Measurements from ENCODE around the gene ZNF268.
"Not testable (repeated sequence)": the region's sequence is repeated elsewhere in the genome, so short reads cannot be mapped to it uniquely, and the experiment has no call there.

The ZNF268 gene

DNA sequence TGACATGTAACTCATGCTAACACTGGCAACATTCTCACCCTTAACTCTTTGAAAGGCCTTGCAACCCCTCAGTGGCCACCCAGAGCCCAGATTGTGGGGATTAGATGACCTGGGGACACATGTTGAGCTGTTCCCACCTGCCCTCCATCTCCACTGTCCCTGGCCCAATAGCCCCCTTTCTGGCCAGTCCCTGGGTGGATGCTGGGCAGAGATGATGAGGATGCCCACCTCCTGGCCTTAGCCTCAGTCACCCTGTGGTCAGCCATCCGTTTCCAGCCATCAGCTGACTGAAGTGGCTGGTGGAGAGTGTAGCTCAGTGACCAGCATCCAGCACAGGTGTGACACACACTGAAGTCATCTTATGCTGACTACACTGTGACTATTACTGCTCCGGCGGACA lies 49.7 kb downstream of the ZNF268 start:
- no peak for DNase-seq

DNA sequence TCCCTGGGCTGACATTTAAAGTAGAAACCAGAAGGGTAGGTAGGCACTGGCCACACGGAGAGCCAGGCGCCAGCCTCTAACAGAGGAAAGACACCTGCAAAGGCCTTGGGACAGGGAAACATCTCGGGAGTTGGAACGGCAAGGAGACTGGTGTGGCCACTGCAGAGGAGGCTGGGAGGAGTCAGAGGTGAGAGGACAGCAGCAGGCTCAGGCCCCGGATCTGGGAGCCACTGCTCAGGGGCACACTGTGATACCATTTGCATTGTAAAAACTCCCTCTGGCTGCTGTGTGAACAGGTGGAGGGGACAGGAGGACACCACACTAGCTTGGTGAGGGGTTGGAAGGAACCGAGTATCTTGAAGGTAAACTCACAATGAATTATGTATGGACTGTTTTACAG lies 51.7 kb downstream of the ZNF268 start:
- no peak for DNase-seq

DNA sequence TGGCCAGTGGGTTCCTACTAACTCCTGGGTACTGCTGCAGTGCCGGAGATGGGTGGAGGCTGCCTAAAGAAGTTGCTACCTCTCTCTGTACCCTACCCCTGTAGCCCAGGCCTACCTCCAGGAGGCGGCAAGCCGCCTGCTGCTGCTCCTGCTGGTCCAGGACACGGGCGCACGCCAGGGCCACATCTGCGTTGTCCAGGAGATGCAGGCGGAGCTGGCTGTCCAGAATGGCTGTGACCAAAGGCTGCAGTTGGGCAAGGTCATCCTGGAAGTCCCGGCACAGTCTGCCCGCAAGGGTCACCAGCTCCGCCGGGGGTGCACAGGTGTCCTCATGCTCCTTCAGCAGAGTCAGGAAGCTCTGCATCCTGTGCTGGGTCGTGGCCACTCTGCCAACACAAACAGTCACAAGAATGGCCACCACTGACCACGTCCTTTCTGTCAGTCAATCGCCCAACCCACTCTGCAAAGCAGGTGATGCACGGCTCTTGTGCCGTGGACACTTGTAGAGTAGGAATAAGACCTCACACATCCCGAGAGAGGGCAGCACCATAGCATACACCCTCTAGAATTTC lies 52.8 kb downstream of the ZNF268 start:
- DNase-seq: no peak

DNA sequence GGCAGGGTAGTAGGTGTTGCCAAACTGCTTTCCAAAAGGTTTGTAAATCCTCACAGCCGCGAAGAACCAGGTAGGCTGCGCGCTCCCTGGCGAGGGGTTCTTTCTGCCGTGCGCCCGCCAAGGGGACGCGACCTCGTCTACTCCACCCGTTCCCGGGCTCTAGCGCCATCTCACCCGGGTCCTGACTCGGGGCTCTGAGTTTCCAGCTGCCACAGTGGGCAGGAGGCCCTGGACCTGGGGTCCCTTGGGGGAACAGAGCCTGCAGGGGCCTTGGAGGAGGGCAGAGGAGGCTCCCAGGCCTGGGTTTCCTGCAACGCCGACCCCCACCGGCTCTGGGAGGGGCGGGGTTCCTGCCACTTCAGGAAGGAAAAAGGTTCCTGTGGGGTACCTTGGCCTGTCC lies 53.7 kb downstream of the ZNF268 start:
- no peak for DNase-seq

DNA sequence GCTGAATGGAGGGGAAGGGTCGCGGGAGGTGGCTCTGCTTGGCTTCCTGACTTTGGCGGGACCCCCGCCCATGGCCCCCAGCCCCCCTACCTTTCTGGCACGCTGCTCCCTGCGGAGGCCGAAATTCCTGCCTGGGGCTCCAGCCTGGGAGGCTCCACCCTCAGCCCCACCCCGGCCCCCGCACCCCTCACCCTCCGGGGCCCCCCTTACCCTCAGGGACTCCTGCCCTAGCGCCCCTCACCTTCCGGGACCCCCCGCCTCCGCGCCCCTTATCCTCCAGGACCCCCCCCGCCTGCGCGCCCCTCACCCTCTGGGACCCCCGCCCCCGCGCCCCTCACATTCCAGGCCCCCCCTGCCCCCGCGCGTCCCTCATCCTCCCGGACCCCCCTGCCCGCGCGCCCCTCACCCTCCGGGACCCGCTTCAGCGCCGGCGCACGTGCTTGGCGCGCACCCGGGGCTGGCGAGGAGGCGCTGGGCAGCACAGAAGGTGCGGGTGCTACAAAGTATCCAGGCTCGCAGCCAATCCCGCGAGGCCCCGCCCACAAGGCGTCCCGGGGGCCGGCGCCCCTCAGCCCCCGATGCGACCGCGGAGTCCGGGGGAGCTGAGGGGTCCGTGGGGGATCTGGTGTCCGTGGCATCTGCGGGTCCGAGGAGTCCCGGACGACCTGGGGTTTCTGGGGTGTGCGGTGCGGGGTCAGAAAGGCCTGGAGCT lies 54.3 kb downstream of the ZNF268 start, which contains the start of gene ANHX:
Gene ANHX, minus strand, starts transcription at position 477 of the 712 bp plus-strand sequence. CDS start 1,521 bp downstream, outside the sequence.
- DNase-seq: no peak

DNA sequence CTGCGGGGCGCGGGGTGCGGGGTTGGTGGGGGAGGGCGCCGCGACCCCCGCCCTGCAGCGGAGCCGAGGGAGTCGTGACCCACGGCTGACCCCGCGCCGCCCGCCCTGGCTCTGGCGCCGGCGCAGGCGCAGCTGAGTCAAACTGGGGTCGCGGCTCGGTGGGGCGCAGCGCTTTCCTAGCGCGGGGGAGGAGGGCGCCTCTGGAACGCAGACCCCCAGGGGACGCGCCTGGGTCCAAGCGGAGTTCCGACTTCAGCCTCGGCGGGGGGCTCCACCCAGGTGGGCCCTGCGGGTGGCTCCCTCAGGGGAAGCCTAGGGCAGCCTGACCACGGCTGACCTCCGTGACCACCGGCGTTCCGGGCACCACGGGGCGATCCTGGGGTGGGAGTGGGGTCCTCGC lies 54.8 kb downstream of the ZNF268 start:
- no peak for DNase-seq

DNA sequence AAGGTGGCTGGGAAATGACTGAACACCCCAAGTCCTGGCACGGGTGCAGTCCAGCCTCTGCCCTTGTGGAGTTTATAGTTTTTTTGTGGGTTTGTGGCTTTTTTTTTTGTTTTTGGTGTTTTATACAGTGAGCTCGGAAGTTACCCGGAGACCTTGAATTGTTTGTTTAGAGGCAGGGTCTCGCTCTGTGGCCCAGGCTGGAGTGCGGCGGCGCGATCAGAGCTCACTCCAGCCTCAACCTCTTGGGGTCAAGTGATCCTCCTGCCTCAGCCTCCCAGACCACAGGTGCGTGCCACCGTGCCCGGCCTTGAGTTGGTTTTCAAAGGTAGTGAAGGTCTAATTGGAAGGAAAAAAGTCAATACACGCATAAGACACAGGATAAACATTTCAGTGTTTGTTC lies 55.3 kb downstream of the ZNF268 start:
- DNase-seq: no peak

DNA sequence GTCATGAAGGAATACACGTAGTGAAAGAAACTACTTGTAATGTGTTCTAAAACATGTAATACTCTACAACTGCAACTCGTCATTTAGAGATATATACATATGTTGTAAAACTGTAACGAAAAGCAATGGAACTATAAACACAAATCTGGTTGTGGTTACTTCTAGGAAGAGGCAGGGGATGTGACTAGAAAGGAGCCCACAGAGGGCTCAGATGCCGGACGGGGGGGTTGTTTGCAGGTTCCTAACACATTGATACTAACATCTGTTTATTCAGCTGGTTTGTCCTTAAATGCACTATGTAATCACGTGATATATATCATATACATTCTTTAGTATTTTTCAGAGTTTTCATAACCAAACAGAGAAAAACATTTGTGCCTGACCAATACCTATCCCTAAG lies 70.4 kb downstream of the ZNF268 start:
- no peak for DNase-seq

DNA sequence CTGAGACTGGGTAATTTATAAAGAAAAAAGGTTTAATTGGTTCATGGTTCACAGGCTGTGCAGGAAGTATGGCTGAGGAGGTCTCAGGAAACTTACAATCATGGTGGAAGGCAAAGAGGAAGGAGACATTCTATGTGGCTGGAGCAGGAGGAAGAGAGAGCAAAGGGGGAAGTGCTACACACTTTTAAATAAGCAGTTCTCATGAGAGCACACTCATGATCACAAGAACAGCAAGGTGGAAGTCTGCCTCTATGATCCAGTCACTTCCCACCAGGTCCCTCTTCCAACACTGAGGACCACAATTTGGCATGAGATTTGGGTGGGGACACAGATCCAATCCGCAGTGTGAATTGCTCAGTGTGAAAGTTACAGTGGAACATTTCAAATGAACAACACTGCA lies 74.5 kb downstream of the ZNF268 start:
- DNase-seq: not testable (repeated sequence)

DNA sequence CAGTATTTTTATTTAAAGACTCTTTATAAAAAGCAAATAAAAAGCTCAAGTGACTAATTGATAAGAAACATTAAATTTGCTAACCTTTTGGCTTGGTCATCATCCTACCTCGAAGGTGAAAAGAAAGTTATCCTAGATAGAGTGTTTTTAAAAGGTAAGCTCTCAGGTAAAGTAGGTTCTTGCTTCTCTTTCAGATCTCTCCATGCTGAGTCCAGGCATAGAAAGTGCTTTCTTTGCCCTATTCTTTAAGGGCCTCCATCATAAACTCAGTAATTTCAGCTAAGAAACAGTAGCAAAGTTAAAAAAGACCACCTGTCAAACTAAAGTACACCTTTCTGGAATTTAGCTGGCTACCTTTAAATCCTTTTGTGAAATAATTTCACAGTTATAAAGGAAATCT lies 75.0 kb downstream of the ZNF268 start:
- no peak for DNase-seq

DNA sequence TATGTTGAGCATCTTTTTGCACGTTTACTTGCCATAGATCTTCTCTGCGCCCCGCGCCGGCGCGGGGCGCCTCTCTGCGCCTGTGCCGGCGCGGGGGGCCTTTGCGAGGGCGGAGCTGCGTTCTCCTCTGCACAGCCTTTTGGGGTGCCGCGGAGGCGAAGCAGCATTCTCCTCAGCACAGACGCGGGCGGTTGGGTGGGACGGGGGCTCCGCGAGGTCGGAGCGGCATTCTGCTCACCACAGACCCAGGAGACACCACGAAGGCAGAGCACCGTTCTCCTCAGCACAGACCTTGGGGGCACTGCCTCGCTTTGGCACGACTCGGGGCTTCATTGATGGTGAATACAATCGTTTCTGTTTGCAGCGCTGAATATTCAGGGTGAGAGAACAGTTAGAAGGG lies 82.9 kb downstream of the ZNF268 start:
- no peak for DNase-seq
